ENCODE results near the gene TMEM200A.

GRCh38 chr6:130435181-130435580 lies 69.4 kb downstream of the TMEM200A start:
- TF ChIP-seq CTCF (conservative IDR thresholded peaks at IDR 0.05), result no peak
- TF ChIP-seq EZH2 (IDR thresholded peaks at IDR 0.05; ENCODE audit: low read depth), result no peak
